Activated T-cell treated with anti-CD3 and anti-CD28 coated beads, Interleukin-2, amount 50 U/mL, for 4 hours (primary cell): ENCODE results near the gene CUEDC2. TPM values are rescaled to one million over a fixed set of nuclear protein-coding genes. Genes with fewer than 3 reads are reported as not detected.
A peak's percentile ranks its signal among the peaks of the same experiment; 100 is the strongest.
"Not testable (repeated sequence)": the region's sequence is repeated elsewhere in the genome, so short reads cannot be mapped to it uniquely, and the experiment has no call there.

ENCODE experiments used
- ATAC-seq, 2 donors: fragments of 200-7000 bp; cut with Tn5 transposase; one replicate each; pipeline ENCODE4 v1.10.0; 2021
- DNase-seq: peaks from one replicate; pipeline ENCODE4 v3.0.0-alpha.2; 2020
- H3K27me3 Mint-ChIP-seq: one replicate; pipeline ENCODE4 v1.8.0; 2021; ENCODE audit warnings: low read depth, mixed read lengths
- H3K36me3 Mint-ChIP-seq: one replicate; pipeline ENCODE4 v1.8.0; 2022; ENCODE audit warnings: mixed read lengths; ENCODE audit not compliant: insufficient read depth
- H3K4me1 Mint-ChIP-seq: one replicate; pipeline ENCODE4 v1.8.0; 2021; ENCODE audit warnings: low read depth, mixed read lengths
- H3K4me3 Mint-ChIP-seq: one replicate; pipeline ENCODE4 v1.8.0; 2021; ENCODE audit warnings: mild to moderate bottlenecking, moderate library complexity, mixed read lengths
- H3K9me3 Mint-ChIP-seq: one replicate; pipeline ENCODE4 v1.8.0; 2021; ENCODE audit warnings: mixed read lengths
- total RNA-seq, 3 donors: library from RNA; stranded (reverse); gene quantifications; one replicate each; pipeline ENCODE4 v1.2.1, GENCODE V29; 2021

CUEDC2 gene
- total RNA-seq, 3 donors from 2014 or later = 44.3 to 50.6 (median 45.3) TPM

DNA sequence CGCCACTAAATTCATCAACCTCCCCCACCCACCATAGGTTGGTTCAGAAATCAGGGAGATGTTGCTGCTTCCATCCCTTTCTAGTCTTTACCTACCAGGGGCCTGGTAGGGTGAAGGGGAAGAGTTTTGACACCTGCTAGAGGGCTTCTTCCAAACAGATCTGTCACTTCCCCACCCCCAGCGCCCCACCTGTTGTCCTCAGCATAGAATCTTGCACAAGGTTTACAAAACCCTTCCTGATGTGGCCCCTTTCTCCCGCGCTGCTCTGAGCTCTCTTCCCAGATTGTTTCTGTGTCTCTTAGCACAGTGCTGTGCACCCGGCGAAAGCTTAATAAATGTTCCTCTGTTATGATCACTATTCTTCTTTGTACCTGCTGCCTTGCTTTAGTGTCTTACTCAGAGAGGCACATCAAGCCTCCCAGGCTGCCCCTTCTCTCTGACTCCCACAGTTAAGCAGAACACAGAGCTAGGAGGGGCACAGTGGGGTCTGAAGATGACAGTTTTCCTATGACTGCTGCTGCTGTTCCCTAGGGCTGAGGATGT lies 30.2 kb upstream of the CUEDC2 start:
- DNase-seq (no peak), ATAC-seq (no peak)
- H3K27me3 Mint-ChIP-seq = no peaks in the 10 kb centered on the region
- H3K9me3 Mint-ChIP-seq = no peaks in the 10 kb centered on the region
- H3K4me1 Mint-ChIP-seq = peaks cover 23% of the 10 kb centered on the region
- H3K36me3 Mint-ChIP-seq = no peaks in the 10 kb centered on the region
- H3K4me3 Mint-ChIP-seq = peak overlapping the region; percentile 88

- ATAC-seq = peak; percentile 99
- Mint-ChIP-seq H3K36me3 (no peaks in the 10 kb centered on the region), H3K27me3 (no peaks in the 10 kb centered on the region), H3K4me3 (peak overlapping the region; percentile 88), H3K4me1 (peaks cover 23% of the 10 kb centered on the region), H3K9me3 (no peaks in the 10 kb centered on the region)
- peak; percentile 94 for DNase-seq
These were observed 29.0 kb upstream of the CUEDC2 start for GRCh38 chr10:102461187-102462054.

- no peak for DNase-seq
- peaks cover under 1% of the 10 kb centered on the region for H3K36me3 Mint-ChIP-seq
These were observed 28.4 kb upstream of the CUEDC2 start for GRCh38 chr10:102460836-102461186.

DNA sequence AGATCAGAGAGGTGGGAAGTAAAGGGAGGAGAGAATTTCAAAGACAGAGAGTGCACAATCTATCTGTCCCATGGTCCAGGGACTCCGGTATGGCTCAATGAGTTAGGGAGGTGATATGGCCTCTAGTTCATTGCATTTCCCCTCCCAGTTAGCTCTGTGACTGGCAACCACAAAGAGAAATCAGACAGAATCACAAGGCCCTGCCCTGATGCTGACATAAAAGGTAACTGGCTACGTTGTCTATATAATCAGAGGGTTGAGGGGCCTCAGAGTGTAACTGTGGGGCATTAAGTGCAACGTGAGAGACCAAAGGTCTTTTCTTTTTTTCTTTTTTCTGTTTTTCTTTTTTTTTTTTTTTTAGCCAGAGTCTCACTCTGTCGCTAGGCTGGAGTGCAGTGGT lies 26.3 kb upstream of the CUEDC2 start:
- H3K36me3 Mint-ChIP-seq = peaks cover 2% of the 10 kb centered on the region
- ATAC-seq = no peak
- no peaks in the 10 kb centered on the region for H3K27me3 Mint-ChIP-seq
- DNase-seq = no peak
- H3K4me3 Mint-ChIP-seq = no peak overlapping the region
- H3K4me1 Mint-ChIP-seq = peaks cover 23% of the 10 kb centered on the region
- H3K9me3 Mint-ChIP-seq = no peaks in the 10 kb centered on the region

More at GRCh38 chr10:102460836-102461186, 28.4 kb upstream of the CUEDC2 start:
- peaks cover 23% of the 10 kb centered on the region for H3K4me1 Mint-ChIP-seq
- ATAC-seq = peak; percentile 18 to 29
- H3K4me3 Mint-ChIP-seq = peak overlapping the region; percentile 88
- H3K27me3 Mint-ChIP-seq = no peaks in the 10 kb centered on the region
- no peaks in the 10 kb centered on the region for H3K9me3 Mint-ChIP-seq

DNA sequence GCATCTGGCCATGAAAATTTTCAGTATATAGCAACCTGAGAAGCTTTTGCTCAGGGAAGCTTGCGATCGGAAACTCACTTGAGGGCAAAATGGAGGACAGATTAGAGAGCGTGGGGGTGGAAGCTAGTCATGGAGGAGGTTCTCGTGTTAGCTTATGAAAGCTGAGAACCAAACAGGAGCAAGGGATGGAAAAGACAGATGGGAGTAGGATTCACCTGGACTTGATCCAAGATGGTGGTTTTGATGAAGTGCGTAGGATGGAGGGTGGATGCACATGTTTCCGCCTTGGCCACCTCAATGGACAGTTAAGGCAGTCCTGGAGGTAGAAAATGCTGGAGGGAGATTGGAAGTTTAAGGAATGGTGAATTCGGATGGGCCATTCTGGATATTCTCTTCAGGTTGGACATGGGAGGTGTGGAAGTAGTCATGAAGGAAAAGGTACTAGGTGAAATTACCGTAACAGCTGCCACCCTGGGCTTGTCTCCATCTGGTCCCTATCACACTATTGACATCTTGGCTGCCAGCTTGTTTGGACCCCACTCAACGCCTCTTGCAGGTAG lies 25.3 kb upstream of the CUEDC2 start:
- no peak for ATAC-seq
- no peak overlapping the region for H3K4me3 Mint-ChIP-seq
- no peaks in the 10 kb centered on the region for H3K27me3 Mint-ChIP-seq
- H3K36me3 Mint-ChIP-seq = peaks cover 7% of the 10 kb centered on the region
- peaks cover 29% of the 10 kb centered on the region for H3K4me1 Mint-ChIP-seq
- DNase-seq = no peak
- no peaks in the 10 kb centered on the region for H3K9me3 Mint-ChIP-seq

- DNase-seq (no peak), ATAC-seq (no peak)
- Mint-ChIP-seq H3K4me3 (no peak overlapping the region), H3K27me3 (no peaks in the 10 kb centered on the region), H3K9me3 (no peaks in the 10 kb centered on the region), H3K36me3 (peaks cover 15% of the 10 kb centered on the region), H3K4me1 (peaks cover 23% of the 10 kb centered on the region)
These were observed 23.6 kb upstream of the CUEDC2 start for GRCh38 chr10:102455893-102456471.

- peaks cover 15% of the 10 kb centered on the region for H3K36me3 Mint-ChIP-seq
- not testable (repeated sequence) for DNase-seq, H3K9me3 Mint-ChIP-seq, ATAC-seq, H3K27me3 Mint-ChIP-seq, H3K4me3 Mint-ChIP-seq
- H3K4me1 Mint-ChIP-seq = peaks cover 18% of the 10 kb centered on the region
These were observed 22.5 kb upstream of the CUEDC2 start for GRCh38 chr10:102454662-102455487.

GRCh38 chr10:102453502-102453901 lies 21.1 kb upstream of the CUEDC2 start:
- no peak for ATAC-seq

DNA sequence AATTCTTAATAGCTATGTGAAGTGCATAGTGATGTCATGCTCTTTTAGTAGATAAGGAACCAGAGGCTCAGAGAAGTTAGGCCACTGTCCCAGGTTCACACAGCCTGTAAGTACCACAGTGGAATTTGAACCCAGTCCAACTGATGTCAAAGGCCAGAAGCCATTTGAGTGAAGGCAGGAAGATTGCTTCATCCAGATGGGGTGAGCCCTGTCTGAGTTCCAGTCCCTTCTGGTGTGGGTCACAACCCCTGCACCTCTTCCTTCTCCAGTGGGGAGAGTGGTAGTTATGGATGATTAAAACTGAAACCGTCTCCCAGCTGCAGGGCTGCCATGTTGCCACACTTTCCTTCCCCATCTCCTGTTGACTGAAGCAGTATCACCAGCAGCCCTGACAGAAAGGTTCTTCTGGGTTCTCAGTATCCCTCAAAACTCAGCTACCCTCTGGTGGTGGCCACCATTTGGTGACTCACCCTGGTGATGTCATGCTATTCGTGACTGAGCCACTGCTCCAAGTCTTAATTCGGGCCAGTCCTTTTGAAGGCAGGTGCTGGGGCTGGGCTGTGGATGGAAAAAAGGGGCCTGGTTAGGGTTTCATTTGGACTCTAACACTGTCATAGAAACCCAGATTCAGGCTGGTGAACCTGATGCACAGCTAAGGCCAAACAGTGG lies 20.4 kb upstream of the CUEDC2 start:
- ATAC-seq (peak; percentile 28 to 37), DNase-seq (peak; percentile 46)
- Mint-ChIP-seq H3K9me3 (no peaks in the 10 kb centered on the region), H3K4me3 (peak overlapping the region; percentile 64), H3K36me3 (peaks cover 15% of the 10 kb centered on the region), H3K27me3 (no peaks in the 10 kb centered on the region), H3K4me1 (peaks cover 26% of the 10 kb centered on the region)

More at GRCh38 chr10:102453502-102453901, 21.1 kb upstream of the CUEDC2 start:
- H3K9me3 Mint-ChIP-seq = no peaks in the 10 kb centered on the region
- no peaks in the 10 kb centered on the region for H3K27me3 Mint-ChIP-seq
- no peak for DNase-seq
- H3K36me3 Mint-ChIP-seq = peaks cover 15% of the 10 kb centered on the region
- no peak overlapping the region for H3K4me3 Mint-ChIP-seq
- peaks cover 26% of the 10 kb centered on the region for H3K4me1 Mint-ChIP-seq

DNA sequence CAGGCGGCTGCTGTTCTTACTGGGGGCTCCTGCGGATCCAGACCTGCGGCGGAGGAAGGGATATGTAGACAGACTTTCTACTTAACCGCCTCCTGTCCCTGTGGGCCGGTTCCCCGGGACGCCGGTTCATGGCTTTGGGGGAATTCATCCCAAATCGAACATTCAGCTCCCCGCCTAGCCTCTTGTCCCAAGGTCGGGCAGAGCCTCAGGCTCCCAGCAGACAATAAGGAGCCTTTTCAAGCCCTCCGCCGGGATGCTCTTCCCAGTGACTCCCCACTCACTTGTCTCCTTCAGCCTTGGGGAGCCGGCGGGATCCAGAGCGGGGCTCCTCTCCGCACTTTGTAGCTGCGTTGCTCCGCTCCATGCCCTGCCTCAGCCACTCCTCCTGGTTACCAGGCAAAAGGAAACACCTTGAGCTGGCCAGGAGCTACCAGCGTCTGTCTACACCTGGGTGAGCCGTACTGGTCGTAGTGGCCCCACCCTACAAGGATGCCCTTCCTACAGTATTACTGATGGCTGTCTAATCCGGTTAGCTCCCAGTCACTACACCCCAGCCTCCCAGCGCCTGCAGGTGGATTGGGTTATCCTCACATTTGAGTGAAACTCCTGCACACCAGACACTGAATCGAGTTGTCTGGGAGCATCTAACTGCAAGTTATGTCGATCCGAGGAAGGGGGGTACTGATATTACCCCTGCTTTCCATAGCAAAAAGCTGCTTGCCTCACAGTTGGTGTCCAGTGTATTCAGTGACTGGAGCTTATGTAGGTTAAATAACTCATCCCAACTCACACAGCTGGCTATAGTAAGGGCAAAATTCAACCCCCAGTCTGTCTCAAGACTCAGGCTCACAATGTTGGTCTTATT lies 19.0 kb upstream of the CUEDC2 start, which contains the start of gene C10orf95:
TSS of gene C10orf95 (minus strand) at position 439 of the 865 bp plus-strand sequence. CDS start 450 bp downstream, outside the sequence.
- DNase-seq = no peak
- Mint-ChIP-seq H3K4me1 (peaks cover 26% of the 10 kb centered on the region), H3K36me3 (peaks cover 15% of the 10 kb centered on the region), H3K9me3 (no peaks in the 10 kb centered on the region), H3K4me3 (peak within 1 kb of the TSS; percentile 88), H3K27me3 (no peaks in the 10 kb centered on the region)
- ATAC-seq = no peak

DNA sequence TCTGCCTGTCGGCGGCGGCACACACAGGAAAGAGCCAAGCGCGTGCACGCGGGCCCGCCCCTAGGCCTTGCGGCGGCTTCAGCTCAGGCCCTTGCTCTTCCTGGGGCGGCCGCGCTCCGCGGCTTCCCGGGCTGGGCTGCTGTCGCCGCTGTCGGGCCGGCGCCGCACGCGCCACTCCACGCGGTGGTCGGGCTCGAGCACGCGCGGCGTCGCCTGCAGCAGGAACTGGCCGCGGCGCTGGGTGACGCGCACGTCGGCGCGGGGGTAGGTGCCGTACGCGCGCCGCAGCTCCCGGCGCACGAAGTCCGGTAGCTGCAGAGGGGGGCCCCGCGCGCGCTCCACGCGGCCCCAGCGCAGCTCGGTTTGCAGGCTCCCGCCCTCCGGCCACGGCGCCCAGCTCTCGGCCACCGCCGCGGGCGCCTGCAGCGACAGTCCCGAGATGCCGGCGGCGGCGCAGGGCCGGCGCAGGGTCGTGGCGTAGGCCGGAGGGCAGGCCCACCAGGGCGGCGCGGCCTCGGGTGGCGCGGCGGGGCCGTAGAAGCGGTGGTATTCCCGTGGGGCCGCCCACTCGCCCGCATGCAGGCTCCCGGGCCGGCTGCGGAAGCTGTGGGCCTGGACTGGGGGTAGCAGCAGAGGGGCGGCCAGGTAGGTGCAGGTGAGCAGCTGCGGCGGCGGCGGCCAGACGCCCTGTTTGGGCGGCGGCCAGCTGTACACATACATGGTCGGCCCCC lies 18.2 kb upstream of the CUEDC2 start:
- H3K27me3 Mint-ChIP-seq = no peaks in the 10 kb centered on the region

DNA sequence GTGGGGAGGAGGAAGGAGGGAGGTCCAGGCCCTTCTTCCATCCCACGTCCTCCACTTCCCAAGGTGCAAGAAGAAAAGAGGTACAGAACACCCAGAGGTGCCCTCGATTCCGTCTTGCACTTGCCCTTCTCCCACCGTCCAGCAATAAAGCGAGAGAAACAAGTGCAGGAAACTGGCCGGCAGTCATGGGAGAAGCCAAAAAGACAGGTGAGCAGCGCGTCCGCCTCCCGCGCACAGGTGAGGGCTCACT lies 17.7 kb upstream of the CUEDC2 start:
- Mint-ChIP-seq H3K4me1 (peaks cover 26% of the 10 kb centered on the region), H3K36me3 (peaks cover 13% of the 10 kb centered on the region), H3K9me3 (no peaks in the 10 kb centered on the region), H3K4me3 (peak overlapping the region; percentile 90), H3K27me3 (no peaks in the 10 kb centered on the region)
- ATAC-seq (no peak), DNase-seq (no peak)

More for the DNA sequence above, 18.2 kb upstream of the CUEDC2 start:
- Mint-ChIP-seq H3K36me3 (peaks cover 13% of the 10 kb centered on the region), H3K4me1 (peaks cover 26% of the 10 kb centered on the region), H3K4me3 (peak overlapping the region; percentile 90), H3K9me3 (no peaks in the 10 kb centered on the region)
- ATAC-seq = peak; percentile 82 to 86
- peak; percentile 81 for DNase-seq
